Mucosa of rectum (tissue), 2 donors: ENCODE data around the gene GLB1L3.
"Not testable (repeated sequence)": the region's sequence is repeated elsewhere in the genome, so short reads cannot be mapped to it uniquely, and the experiment has no call there.

Experiments
- H3K27ac ChIP-seq, 2 donors: one replicate each; pipeline ENCODE4 v1.7.0; 2013; ENCODE audit warnings: inconsistent platforms in 2 of 2, low read depth in 2 of 2, low read length in 2 of 2
- H3K27me3 ChIP-seq, 2 donors: one replicate each; pipeline ENCODE4 v1.7.0; 2013; ENCODE audit warnings: low read length in 2 of 2; ENCODE audit not compliant: control insufficient read depth in 2 of 2, insufficient read depth in 2 of 2
- H3K36me3 ChIP-seq, 2 donors: one replicate each; pipeline ENCODE4 v1.7.0; 2013; ENCODE audit warnings: low read length in 2 of 2; ENCODE audit not compliant: control insufficient read depth in 2 of 2, insufficient read depth in 2 of 2
- H3K4me1 ChIP-seq, 2 donors: one replicate each; pipeline ENCODE4 v1.7.0; 2013; ENCODE audit warnings: low read length in 2 of 2, mild to moderate bottlenecking in 1 of 2; ENCODE audit not compliant: control insufficient read depth in 2 of 2, insufficient read depth in 2 of 2
- H3K4me3 ChIP-seq, 2 donors: one replicate each; pipeline ENCODE4 v1.7.0; 2013; ENCODE audit warnings: low read length in 2 of 2
- H3K9ac ChIP-seq, 2 donors: one replicate each; pipeline ENCODE4 v1.7.0; 2013; ENCODE audit warnings: low read length in 2 of 2, low read depth in 1 of 2, mild to moderate bottlenecking in 1 of 2
- H3K9me3 ChIP-seq, 2 donors: one replicate each; pipeline ENCODE4 v1.7.0; 2013; ENCODE audit warnings: low read length in 2 of 2; ENCODE audit not compliant: control insufficient read depth in 2 of 2
- donor health status: healthy.
- donor health status: Normal muscosa, but diverticular disease.

GLB1L3 gene

GRCh38 chr11:134312807-134313206 is 36.6 kb downstream of the GLB1L3 start:
- Histone ChIP-seq H3K9ac (no peak overlapping the region), H3K4me1 (no peaks in the 10 kb centered on the region), H3K27ac (no peak overlapping the region), H3K36me3 (no peaks in the 10 kb centered on the region), H3K27me3 (no peaks in the 10 kb centered on the region), H3K4me3 (no peak overlapping the region), H3K9me3 (peaks cover 0 to 1% of the 10 kb centered on the region in 2 donors)

- no peaks in the 10 kb centered on the region for H3K4me1 ChIP-seq
- no peak overlapping the region for H3K27ac ChIP-seq
- H3K4me3 ChIP-seq = no peak overlapping the region
- H3K36me3 ChIP-seq = no peaks in the 10 kb centered on the region
- no peak overlapping the region for H3K9ac ChIP-seq
- H3K9me3 ChIP-seq = peaks cover 4% of the 10 kb centered on the region in 2 donors
- no peaks in the 10 kb centered on the region for H3K27me3 ChIP-seq
Observed at GRCh38 chr11:134313379-134313778, 37.2 kb downstream of the GLB1L3 start.

- Histone ChIP-seq H3K9me3 (peaks cover 4 to 6% of the 10 kb centered on the region in 2 donors), H3K36me3 (no peaks in the 10 kb centered on the region), H3K9ac (no peak overlapping the region), H3K4me3 (no peak overlapping the region), H3K27ac (no peak overlapping the region), H3K4me1 (no peaks in the 10 kb centered on the region), H3K27me3 (no peaks in the 10 kb centered on the region)
Observed at GRCh38 chr11:134313821-134314607, 37.8 kb downstream of the GLB1L3 start.

GRCh38 chr11:134317103-134317502 is 40.9 kb downstream of the GLB1L3 start:
- Histone ChIP-seq H3K4me1 (no peaks in the 10 kb centered on the region), H3K27ac (no peak overlapping the region), H3K9ac (no peak overlapping the region), H3K4me3 (no peak overlapping the region), H3K27me3 (peaks cover 0 to 2% of the 10 kb centered on the region in 2 donors), H3K9me3 (peaks cover 4 to 6% of the 10 kb centered on the region in 2 donors), H3K36me3 (no peaks in the 10 kb centered on the region)

GRCh38 chr11:134321373-134321772 is 45.2 kb downstream of the GLB1L3 start:
- H3K36me3 ChIP-seq, H3K4me1 ChIP-seq, H3K27me3 ChIP-seq, H3K4me3 ChIP-seq, H3K9me3 ChIP-seq, H3K27ac ChIP-seq, H3K9ac ChIP-seq: not testable (repeated sequence)

GRCh38 chr11:134322553-134322952 is 46.4 kb downstream of the GLB1L3 start:
- no peaks in the 10 kb centered on the region for H3K36me3 ChIP-seq
- no peaks in the 10 kb centered on the region for H3K4me1 ChIP-seq
- no peak overlapping the region for H3K27ac ChIP-seq
- H3K9me3 ChIP-seq = peaks cover 4 to 6% of the 10 kb centered on the region in 2 donors
- no peak overlapping the region for H3K4me3 ChIP-seq
- peaks cover 0 to 2% of the 10 kb centered on the region in 2 donors for H3K27me3 ChIP-seq
- no peak overlapping the region for H3K9ac ChIP-seq

- H3K9me3 ChIP-seq = no peaks in the 10 kb centered on the region
- H3K36me3 ChIP-seq = no peaks in the 10 kb centered on the region
- no peak overlapping the region for H3K9ac ChIP-seq
- no peak overlapping the region for H3K4me3 ChIP-seq
- H3K27me3 ChIP-seq = peaks cover 3 to 6% of the 10 kb centered on the region in 2 donors
- peaks cover 11 to 15% of the 10 kb centered on the region in 2 donors for H3K4me1 ChIP-seq
- no peak overlapping the region for H3K27ac ChIP-seq
Observed at GRCh38 chr11:134328433-134328832, 52.3 kb downstream of the GLB1L3 start.

- Histone ChIP-seq H3K27ac (no peak overlapping the region), H3K9ac (peak overlapping the region; percentile 49 to 56), H3K9me3 (no peaks in the 10 kb centered on the region), H3K27me3 (peaks cover 3 to 6% of the 10 kb centered on the region in 2 donors), H3K36me3 (no peaks in the 10 kb centered on the region), H3K4me3 (peak overlapping the region; percentile 34 to 69), H3K4me1 (peaks cover 11 to 15% of the 10 kb centered on the region in 2 donors)
Observed at GRCh38 chr11:134330611-134331353, 54.6 kb downstream of the GLB1L3 start.

- Histone ChIP-seq H3K36me3 (no peaks in the 10 kb centered on the region), H3K27me3 (peaks cover 3 to 6% of the 10 kb centered on the region in 2 donors), H3K9ac (peak within 1 kb of the TSS; percentile 49 to 56), H3K4me3 (peak within 1 kb of the TSS; percentile 75 to 79), H3K4me1 (peaks cover 11 to 15% of the 10 kb centered on the region in 2 donors), H3K9me3 (no peaks in the 10 kb centered on the region), H3K27ac (no peak within 1 kb of the TSS)
Observed at GRCh38 chr11:134331354-134332188, 55.4 kb downstream of the GLB1L3 start, which contains the start of gene GLB1L2. Gene GLB1L2 (plus strand): TSS chr11:134331988. CDS start chr11:134332062, 74 bp downstream.
